Activated CD8-positive, alpha-beta memory T cell treated with anti-CD3 and anti-CD28 coated beads, Interleukin-2, amount 50 U/mL, for 4 hours (primary cell): Measurements from ENCODE around the gene PTGR2.
"Not testable (repeated sequence)": the region's sequence is repeated elsewhere in the genome, so short reads cannot be mapped to it uniquely, and the experiment has no call there.

Source experiments
- DNase-seq: peaks from one replicate; pipeline ENCODE4 v3.0.0-alpha.2; 2020

PTGR2 gene

GRCh38 chr14:73887694-73888459, 36.2 kb downstream of the PTGR2 start:
- DNase-seq, result no peak

- no peak for DNase-seq
Measured at GRCh38 chr14:73888460-73888725, 36.8 kb downstream of the PTGR2 start.

GRCh38 chr14:73888971-73889370, 37.3 kb downstream of the PTGR2 start:
- DNase-seq, result no peak

GRCh38 chr14:73889376-73889775, 37.7 kb downstream of the PTGR2 start:
- DNase-seq, result no peak

GRCh38 chr14:73894180-73894687, 42.6 kb downstream of the PTGR2 start:
- not testable (repeated sequence) for DNase-seq

GRCh38 chr14:73895939-73896338, 44.3 kb downstream of the PTGR2 start:
- DNase-seq, result no peak

GRCh38 chr14:73896521-73896920, 44.9 kb downstream of the PTGR2 start:
- DNase-seq, result no peak

- no peak for DNase-seq
Measured at GRCh38 chr14:73903028-73903427, 51.4 kb downstream of the PTGR2 start.

GRCh38 chr14:73909681-73910080, 58.0 kb downstream of the PTGR2 start:
- no peak for DNase-seq

GRCh38 chr14:73913256-73913655, 61.6 kb downstream of the PTGR2 start:
- no peak for DNase-seq

GRCh38 chr14:73916324-73916723, 64.7 kb downstream of the PTGR2 start:
- DNase-seq, result no peak

GRCh38 chr14:73919457-73919856, 67.8 kb downstream of the PTGR2 start:
- DNase-seq, result not testable (repeated sequence)

- no peak for DNase-seq
Measured at GRCh38 chr14:73924337-73924736, 72.7 kb downstream of the PTGR2 start.
